ENCODE data around the gene PLOD3. TPM values are rescaled to one million over a fixed set of nuclear protein-coding genes. Genes with fewer than 3 reads are reported as not detected.

PLOD3 gene
- total and polyA plus RNA-seq, 2 of the 8 experiments (the other 6 are each of a cell fraction or from before 2014, with no cell fraction given): 28.4 to 47.2 TPM

DNA sequence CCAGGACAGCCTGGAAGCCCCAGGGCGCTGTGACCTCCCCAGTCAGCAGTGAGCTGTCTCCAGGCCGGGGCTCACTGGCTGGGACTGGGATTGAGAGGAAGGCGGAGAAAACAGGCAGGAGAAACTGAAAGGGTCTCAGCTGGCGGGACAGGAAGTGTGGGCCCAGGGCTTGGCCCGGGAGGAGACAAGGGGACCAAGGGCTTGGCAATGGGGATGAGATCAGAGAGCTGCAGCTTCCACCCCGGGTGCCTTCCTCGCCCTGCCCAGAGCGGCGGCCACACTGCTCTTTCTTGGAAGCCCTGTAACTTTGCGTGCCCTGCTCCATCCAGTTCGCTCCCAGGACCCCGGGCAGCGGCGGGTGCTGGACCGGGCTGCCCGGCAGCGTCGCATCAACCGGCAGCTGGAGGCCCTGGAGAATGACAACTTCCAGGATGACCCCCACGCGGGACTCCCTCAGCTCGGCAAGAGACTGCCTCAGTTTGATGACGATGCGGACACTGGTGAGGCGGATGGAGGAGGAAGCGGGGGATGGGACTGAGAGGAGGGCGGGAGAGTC lies 5.0 kb upstream of the PLOD3 start:
- no peak for DNase-seq (ENCODE audit: low read depth in 1 of 2, low spot score in 2 of 2)
- H2BK12ac ChIP-seq (ENCODE audit: low read depth, low read length): no peak overlapping the region
- no peak overlapping the region for H2BK20ac ChIP-seq (ENCODE audit: low read length)
- H3K27ac ChIP-seq (ENCODE audit: low read depth, low read length): no peak overlapping the region
- POLR2A ChIA-PET (ENCODE audit: partially characterized antibody): interaction anchor here (0.6 to 2.3 kb wide), 8 partner anchors 9 to 294 kb away, joined by 3 to 9 read pairs (median 4); partner anchors contain the start of gene CLDN15
- peaks cover 0 to 3% (median 2%) of the 10 kb centered on the region in 4 experiments; a peak in 5 of 7 replicates for H3K4me1 ChIP-seq (replicated peaks in 1 of 4; ENCODE audit: control insufficient read depth in 3 of 4, insufficient read depth in 4 of 4, low read length in 3 of 4)
- H4K91ac ChIP-seq (replicated peaks; ENCODE audit: insufficient read length, low read length): no peak overlapping the region
- WGBS, 2 experiments (ENCODE audit: extremely low coverage in 1 of 2, insufficient coverage in 1 of 2, insufficient read length in 1 of 2, insufficient replicate concordance in 2 of 2, low coverage in 1 of 2, low lambda C conversion rate in 2 of 2, missing lambda C conversion rate in 1 of 2): 94% methylated on average over 24 of the region's 27 CpGs; no CpG with 5 or more reads in 1 of the 2 experiments
- H3K56ac ChIP-seq (replicated peaks; ENCODE audit: insufficient read length, low read depth, low read length): no peak overlapping the region
- no peak overlapping the region for H3K23ac ChIP-seq (ENCODE audit: insufficient read length)
- H3K79me1 ChIP-seq (ENCODE audit: low read depth, low read length): peaks cover 2% of the 10 kb centered on the region; the same call in 1 of the 2 replicates
- FAIRE-seq: no peak
- peaks cover 0 to 5% of the 10 kb centered on the region in 2 experiments for H4K20me1 ChIP-seq (replicated peaks in 1 of 2; ENCODE audit: control insufficient read depth in 1 of 2, insufficient read depth in 2 of 2, low read length in 2 of 2)
- H3K27me3 ChIP-seq (replicated peaks in 1 of 4; ENCODE audit: control insufficient read depth in 3 of 4, extremely low read depth in 1 of 4, insufficient read depth in 3 of 4, low read length in 3 of 4): no peaks in the 10 kb centered on the region
- H3K18ac ChIP-seq (ENCODE audit: extremely low read depth, low read length): no peak overlapping the region
- H3K36me3 ChIP-seq (ENCODE audit: control insufficient read depth in 2 of 4, insufficient read depth in 4 of 4, low read length in 3 of 4): peaks cover 2 to 9% (median 5%) of the 10 kb centered on the region in 4 experiments; a peak in 6 of 8 replicates
- peak overlapping the region; percentile 52 for H2BK5ac ChIP-seq (ENCODE audit: low read depth, low read length)
- H3K9ac ChIP-seq (replicated peaks in 1 of 4; ENCODE audit: extremely low read depth in 1 of 4, low read depth in 3 of 4, low read length in 3 of 4): no peak overlapping the region
- no peak overlapping the region for H3K4ac ChIP-seq (replicated peaks; ENCODE audit: insufficient read length, low read depth, low read length)
- H3K23me2 ChIP-seq (ENCODE audit: low read depth, low read length): peaks cover 11% of the 10 kb centered on the region
- H2AFZ ChIP-seq (ENCODE audit: low read length): no peak overlapping the region
- peaks cover 0 to 6% of the 10 kb centered on the region in 2 experiments; a peak in 1 of 4 replicates for H3K79me2 ChIP-seq (ENCODE audit: control insufficient read depth in 1 of 2, insufficient read depth in 2 of 2, low read length in 2 of 2)
- H3K4me3 ChIP-seq (ENCODE audit: extremely low read depth in 1 of 4, insufficient read depth in 2 of 4, low read depth in 3 of 4, low read length in 4 of 4): no peak overlapping the region
- H2BK15ac ChIP-seq (ENCODE audit: low read length): no peak overlapping the region
- no peak overlapping the region for H3K14ac ChIP-seq (ENCODE audit: insufficient read length)
- H2AK5ac ChIP-seq (ENCODE audit: low read depth, low read length): no peak overlapping the region
- H3K4me2 ChIP-seq (ENCODE audit: insufficient read depth in 1 of 2, low read depth in 2 of 2, low read length in 2 of 2): no peak overlapping the region
- no peak overlapping the region for H4K8ac ChIP-seq (ENCODE audit: extremely low read depth, insufficient read depth, low read length)
- H4K5ac ChIP-seq (ENCODE audit: insufficient read length, low read depth, low read length): no peak overlapping the region
- H3K9me3 ChIP-seq (ENCODE audit: insufficient read depth in 2 of 2, low read depth in 1 of 2, low read length in 1 of 2): no peaks in the 10 kb centered on the region
- no peak overlapping the region for H2BK120ac ChIP-seq (replicated peaks; ENCODE audit: low read depth, low read length)
- CTCF ChIA-PET (ENCODE audit: partially characterized antibody): interaction anchor here (0.8 to 3.1 kb wide), 10 partner anchors 9 to 78 kb away, joined by 3 to 16 read pairs (median 4); partner anchors contain the start of genes CLDN15 and FIS1
- TF ChIP-seq TEAD4 (IDR thresholded peaks at IDR 0.05; ENCODE audit: low read depth, low read length) (no peak), EGR1 (IDR thresholded peaks at IDR 0.05; ENCODE audit: borderline replicate concordance, low read depth, low read length) (no peak), SRF (IDR thresholded peaks at IDR 0.05; ENCODE audit: low read depth, low read length) (no peak), SP1 (IDR thresholded peaks at IDR 0.05; ENCODE audit: low read depth, low read length) (no peak), POU5F1 (IDR thresholded peaks at IDR 0.05; ENCODE audit: low read depth, low read length) (no peak), SIRT6 (IDR thresholded peaks at IDR 0.05; ENCODE audit: low read length) (no peak), TBP (IDR thresholded peaks at IDR 0.05; ENCODE audit: low read depth, low read length) (no peak), MAFK (IDR thresholded peaks at IDR 0.05; ENCODE audit: low read depth, low read length) (no peak), BRCA1 (IDR thresholded peaks at IDR 0.05; ENCODE audit: low read depth, low read length) (no peak), CHD1 (IDR thresholded peaks at IDR 0.05; ENCODE audit: low read depth, low read length) (no peak), KDM1A (IDR thresholded peaks at IDR 0.05; ENCODE audit: borderline replicate concordance, low read length) (no peak), SUZ12 (IDR thresholded peaks at IDR 0.05; ENCODE audit: low read length) (no peak)
- TF ChIP-seq, protein P1, sequence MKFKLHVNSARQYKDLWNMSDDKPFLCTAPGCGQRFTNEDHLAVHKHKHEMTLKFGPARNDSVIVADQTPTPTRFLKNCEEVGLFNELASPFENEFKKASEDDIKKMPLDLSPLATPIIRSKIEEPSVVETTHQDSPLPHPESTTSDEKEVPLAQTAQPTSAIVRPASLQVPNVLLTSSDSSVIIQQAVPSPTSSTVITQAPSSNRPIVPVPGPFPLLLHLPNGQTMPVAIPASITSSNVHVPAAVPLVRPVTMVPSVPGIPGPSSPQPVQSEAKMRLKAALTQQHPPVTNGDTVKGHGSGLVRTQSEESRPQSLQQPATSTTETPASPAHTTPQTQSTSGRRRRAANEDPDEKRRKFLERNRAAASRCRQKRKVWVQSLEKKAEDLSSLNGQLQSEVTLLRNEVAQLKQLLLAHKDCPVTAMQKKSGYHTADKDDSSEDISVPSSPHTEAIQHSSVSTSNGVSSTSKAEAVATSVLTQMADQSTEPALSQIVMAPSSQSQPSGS (IDR thresholded peaks at IDR 0.05; ENCODE audit: low read length): no peak
